NCI-H187 treated with DMSO at 0.1 percent for 48 hours (cell line): Measurements from ENCODE around the gene KIR3DL3.
"Not testable (repeated sequence)": the region's sequence is repeated elsewhere in the genome, so short reads cannot be mapped to it uniquely, and the experiment has no call there.

Experiments used
- DNase-seq: peaks from one replicate; lab custom pipeline; 2025; lab: John Stamatoyannopoulos, UW

The KIR3DL3 gene

DNA sequence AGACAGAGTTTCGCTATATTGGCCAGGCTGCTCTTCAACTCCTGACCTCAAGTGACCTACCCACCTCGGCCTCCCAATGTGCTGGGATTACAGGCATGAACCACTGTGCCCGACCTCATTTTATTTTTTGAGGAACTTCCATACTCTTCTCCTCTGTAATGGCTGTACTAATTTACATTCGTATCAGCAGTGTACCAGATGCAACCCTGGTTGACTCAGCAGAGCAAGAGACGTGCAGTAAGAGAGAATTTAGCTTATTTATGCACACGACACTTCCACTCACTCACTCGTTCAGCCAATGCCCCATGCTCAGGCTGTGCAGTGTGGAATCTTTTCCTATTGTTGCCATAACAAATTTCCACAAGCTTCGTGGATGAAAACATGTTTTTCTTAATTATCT, 6.9 kb downstream of the KIR3DL3 start:
- DNase-seq = no peak

- DNase-seq = not testable (repeated sequence)
Measured at GRCh38 chr19:54738306-54738705, 14.1 kb downstream of the KIR3DL3 start, which contains the start of gene KIR2DL3. KIR2DL3 (plus strand) TSS chr19:54738513; CDS start chr19:54738546, 33 bp downstream.

GRCh38 chr19:54738715-54739114, 14.5 kb downstream of the KIR3DL3 start:
- no peak for DNase-seq

DNA sequence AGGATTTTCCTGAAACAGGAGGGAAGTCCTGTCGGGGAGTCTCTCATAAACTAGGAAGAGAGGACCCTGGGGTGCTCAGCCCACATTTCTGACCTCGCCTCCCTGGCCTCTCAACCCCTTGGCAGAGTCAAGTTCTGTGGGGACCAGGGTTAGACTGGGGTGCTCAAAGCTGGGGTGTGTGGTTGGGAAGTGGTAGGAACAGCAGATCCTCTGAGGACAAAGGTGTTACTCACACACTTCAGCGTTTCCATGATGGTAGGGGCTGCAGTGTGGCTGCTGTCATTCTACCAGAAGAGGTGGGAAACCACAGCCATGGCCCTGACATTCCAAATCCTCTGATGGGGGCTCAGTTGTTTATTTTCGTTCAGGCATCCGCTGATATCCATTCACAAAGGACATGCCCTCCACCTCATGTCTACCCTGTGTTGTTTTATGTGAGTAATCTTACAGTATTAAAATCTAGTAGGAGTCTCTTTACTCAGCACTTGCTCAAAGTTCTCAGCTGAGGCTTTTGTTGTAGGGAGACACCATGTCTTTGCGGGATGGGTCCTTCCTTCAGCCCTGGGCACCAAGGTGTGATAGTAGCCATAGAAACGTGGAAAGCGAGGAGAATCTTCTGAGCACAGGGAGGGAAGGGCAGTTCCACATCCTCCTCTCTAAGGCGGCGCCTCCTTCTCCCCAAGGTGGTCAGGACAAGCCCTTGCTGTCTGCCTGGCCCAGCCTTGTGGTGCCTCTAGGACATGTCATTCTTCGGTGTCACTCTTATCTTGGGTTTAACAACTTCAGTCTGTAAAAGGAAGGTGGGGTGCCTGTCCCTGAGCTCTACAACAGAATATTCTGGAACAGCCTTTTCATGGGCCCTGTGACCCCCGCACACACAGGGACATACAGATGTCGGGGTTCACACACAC, 15.6 kb downstream of the KIR3DL3 start:
- no peak for DNase-seq

DNA sequence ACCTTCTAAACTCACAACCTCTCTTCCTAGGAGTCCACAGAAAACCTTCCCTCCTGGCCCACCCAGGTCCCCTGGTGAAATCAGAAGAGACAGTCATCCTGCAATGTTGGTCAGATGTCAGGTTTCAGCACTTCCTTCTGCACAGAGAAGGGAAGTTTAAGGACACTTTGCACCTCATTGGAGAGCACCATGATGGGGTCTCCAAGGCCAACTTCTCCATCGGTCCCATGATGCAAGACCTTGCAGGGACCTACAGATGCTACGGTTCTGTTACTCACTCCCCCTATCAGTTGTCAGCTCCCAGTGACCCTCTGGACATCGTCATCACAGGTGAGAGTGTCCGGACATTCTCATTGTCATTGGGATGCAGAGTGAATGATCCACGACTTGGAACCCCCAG, 17.7 kb downstream of the KIR3DL3 start:
- DNase-seq = not testable (repeated sequence)

DNA sequence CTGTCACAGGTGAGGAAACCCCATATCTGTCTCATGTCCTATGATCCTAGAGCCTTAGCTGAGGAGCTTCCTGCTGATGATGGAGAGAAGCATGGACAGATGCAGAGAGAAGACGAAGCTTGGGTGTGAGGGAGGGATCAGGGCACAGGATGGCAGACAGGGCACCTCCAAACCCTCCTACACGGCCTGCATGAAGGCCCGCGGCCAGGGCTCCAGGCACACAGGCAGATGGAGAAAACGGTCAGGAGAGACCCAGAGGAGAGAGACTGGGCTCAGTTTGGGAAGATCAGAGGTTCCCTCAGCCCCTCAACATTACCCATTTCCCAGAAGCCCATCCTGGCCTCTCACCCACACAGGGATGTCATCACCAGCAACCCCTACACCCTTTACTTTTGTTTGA, 19.8 kb downstream of the KIR3DL3 start:
- DNase-seq = not testable (repeated sequence)

- DNase-seq = not testable (repeated sequence)
Measured at GRCh38 chr19:54747614-54748322, 23.5 kb downstream of the KIR3DL3 start.

GRCh38 chr19:54750276-54750675, 26.0 kb downstream of the KIR3DL3 start:
- DNase-seq = not testable (repeated sequence)

- not testable (repeated sequence) for DNase-seq
Measured at GRCh38 chr19:54756204-54757110, 32.2 kb downstream of the KIR3DL3 start.

GRCh38 chr19:54758577-54758976, 34.3 kb downstream of the KIR3DL3 start:
- not testable (repeated sequence) for DNase-seq

GRCh38 chr19:54764219-54764618, 40.0 kb downstream of the KIR3DL3 start:
- not testable (repeated sequence) for DNase-seq

DNA sequence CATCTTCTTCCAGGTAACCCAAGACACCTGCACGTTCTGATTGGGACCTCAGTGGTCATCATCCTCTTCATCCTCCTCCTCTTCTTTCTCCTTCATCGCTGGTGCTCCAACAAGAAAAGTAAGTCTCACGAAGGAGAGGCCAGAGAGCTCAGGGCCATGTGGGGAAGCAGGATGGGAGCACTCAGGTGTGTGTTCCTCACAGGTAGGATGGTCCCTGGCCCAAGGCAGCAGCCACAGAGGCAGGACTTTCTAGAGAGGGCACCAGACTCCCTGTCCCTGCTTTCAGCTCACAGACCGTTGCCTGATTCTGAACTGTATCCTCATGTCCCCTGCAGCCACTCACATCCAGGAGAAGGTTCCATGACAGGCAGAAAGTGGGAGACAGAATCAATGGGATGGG, 42.2 kb downstream of the KIR3DL3 start:
- not testable (repeated sequence) for DNase-seq

DNA sequence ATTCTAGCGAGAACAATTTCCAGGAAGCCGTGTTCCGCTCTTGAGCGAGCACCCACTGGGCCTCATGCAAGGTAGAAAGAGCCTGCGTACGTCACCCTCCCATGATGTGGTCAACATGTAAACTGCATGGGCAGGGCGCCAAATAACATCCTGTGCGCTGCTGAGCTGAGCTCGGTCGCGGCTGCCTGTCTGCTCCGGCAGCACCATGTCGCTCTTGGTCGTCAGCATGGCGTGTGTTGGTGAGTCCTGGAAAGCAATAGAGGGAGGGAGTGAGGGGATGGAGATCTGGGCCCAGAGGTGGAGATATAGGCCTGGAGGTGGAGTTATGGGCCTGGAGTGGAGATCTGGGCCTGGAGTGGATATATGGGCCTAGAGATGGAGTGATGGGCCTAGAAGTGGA, 45.4 kb downstream of the KIR3DL3 start, which contains the start of gene KIR2DL1:
KIR2DL1 (plus strand) TSS at position 148 of the 400 bp plus-strand sequence; CDS start at position 206, 58 bp downstream.
- DNase-seq = not testable (repeated sequence)

- DNase-seq = not testable (repeated sequence)
Measured at GRCh38 chr19:54770511-54770910, 46.3 kb downstream of the KIR3DL3 start.

- DNase-seq = not testable (repeated sequence)
Measured at GRCh38 chr19:54771018-54771960, 47.0 kb downstream of the KIR3DL3 start.

- DNase-seq = not testable (repeated sequence)
Measured at GRCh38 chr19:54772666-54773065, 48.4 kb downstream of the KIR3DL3 start.

- DNase-seq = not testable (repeated sequence)
Measured at GRCh38 chr19:54775095-54775815, 51.0 kb downstream of the KIR3DL3 start.

DNA sequence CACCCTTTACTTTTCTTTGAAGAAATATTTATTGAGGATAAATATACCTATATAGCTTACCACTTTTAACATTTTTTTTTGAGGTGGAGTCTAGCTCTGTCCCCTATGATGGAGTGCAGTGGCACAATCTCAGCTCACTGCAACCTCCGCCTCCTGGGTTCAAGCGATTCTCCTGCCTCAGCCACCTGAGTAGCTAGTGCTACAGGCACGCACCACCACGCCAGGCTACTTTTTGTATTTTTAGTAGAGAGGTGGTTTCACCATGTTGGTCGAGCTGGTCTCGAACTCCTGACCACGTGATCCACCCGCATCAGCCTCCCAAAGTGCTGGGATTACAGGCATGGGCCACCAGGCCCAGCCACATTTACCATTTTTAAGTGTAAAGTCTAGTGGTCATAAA, 51.6 kb downstream of the KIR3DL3 start:
- not testable (repeated sequence) for DNase-seq

DNA sequence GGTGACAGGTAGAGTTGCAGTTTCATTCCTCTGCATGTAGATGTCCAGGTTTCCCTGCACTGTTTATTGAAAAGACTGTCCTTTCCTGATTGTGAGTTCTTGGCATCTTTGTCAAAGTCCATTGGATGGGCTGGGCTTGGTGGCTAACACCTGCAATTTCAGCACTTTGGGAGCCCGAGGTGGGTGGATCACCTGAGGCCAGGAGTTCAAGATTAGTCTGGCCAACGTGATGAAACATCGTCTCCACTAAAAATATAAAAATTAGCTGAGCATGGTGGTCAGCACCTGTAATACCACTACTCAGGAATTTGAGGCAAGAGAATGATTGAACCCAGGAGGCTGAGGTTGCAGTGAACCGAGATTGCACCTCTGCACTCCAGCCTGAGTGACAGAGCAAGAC, 53.6 kb downstream of the KIR3DL3 start:
- DNase-seq = not testable (repeated sequence)

GRCh38 chr19:54778896-54779295, 54.7 kb downstream of the KIR3DL3 start:
- DNase-seq = not testable (repeated sequence)
